DMS114 treated with DMSO at 0.1 percent for 48 hours (cell line): ENCODE results near the gene METAP1D.
A peak's percentile ranks its signal among the peaks of the same experiment; 100 is the strongest.

ENCODE experiments used
- DNase-seq: peaks from one replicate; lab custom pipeline; 2025; ENCODE audit not compliant: unreplicated experiment; lab: John Stamatoyannopoulos, UW

METAP1D gene

GRCh38 chr2:172079416-172079815, 79.7 kb downstream of the METAP1D start:
- no peak for DNase-seq

GRCh38 chr2:172079838-172080640, 80.3 kb downstream of the METAP1D start:
- DNase-seq = no peak

- no peak for DNase-seq
Measured at GRCh38 chr2:172080641-172081220, 81.0 kb downstream of the METAP1D start.

GRCh38 chr2:172081221-172082022, 81.7 kb downstream of the METAP1D start:
- no peak for DNase-seq

DNA sequence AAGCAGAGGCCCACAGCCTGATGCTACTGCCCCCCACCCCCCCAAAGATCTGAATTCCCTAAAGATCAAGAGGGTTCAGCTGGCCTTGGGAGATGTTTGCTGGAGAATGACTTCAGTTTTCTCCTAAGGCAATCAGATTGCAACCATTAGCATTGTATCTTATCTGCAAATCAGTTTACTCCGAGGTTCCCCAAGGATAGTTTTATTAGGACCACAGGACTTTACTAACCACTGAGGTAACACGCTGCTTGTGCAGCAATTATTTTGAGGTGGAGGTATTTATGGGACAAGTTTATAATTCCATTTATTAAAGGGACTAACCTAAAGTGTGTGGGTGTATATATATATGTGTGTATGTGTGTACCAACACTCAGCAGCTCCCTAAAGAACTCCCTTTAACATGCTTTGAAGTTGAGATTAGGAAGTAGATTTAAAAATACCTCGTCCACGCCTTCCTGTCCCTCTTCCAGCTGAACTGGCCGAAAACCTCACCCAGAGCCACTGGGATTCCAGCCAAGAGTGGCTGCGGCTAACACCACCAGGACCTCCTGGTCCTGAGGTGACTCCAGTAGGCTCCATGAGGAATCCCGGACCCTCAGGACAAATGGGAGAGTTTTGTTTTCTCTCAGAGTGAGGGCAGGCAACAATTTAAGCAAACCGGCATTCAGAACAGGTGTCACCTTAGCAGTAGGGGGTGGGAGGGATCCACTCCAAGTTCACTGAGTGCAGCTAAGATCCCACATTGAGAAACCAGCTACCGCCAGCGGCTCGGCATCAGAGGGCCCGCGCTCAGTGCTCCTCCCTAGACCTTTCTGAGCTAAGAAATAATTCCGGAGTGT, 82.6 kb downstream of the METAP1D start:
- DNase-seq = no peak

GRCh38 chr2:172082944-172083627, 83.3 kb downstream of the METAP1D start:
- no peak for DNase-seq

- no peak for DNase-seq
Measured at GRCh38 chr2:172083628-172084394, 84.1 kb downstream of the METAP1D start.

GRCh38 chr2:172084395-172084644, 84.6 kb downstream of the METAP1D start:
- DNase-seq = no peak

- peak; percentile 87 for DNase-seq
Measured at GRCh38 chr2:172084645-172085459, 85.1 kb downstream of the METAP1D start.

DNA sequence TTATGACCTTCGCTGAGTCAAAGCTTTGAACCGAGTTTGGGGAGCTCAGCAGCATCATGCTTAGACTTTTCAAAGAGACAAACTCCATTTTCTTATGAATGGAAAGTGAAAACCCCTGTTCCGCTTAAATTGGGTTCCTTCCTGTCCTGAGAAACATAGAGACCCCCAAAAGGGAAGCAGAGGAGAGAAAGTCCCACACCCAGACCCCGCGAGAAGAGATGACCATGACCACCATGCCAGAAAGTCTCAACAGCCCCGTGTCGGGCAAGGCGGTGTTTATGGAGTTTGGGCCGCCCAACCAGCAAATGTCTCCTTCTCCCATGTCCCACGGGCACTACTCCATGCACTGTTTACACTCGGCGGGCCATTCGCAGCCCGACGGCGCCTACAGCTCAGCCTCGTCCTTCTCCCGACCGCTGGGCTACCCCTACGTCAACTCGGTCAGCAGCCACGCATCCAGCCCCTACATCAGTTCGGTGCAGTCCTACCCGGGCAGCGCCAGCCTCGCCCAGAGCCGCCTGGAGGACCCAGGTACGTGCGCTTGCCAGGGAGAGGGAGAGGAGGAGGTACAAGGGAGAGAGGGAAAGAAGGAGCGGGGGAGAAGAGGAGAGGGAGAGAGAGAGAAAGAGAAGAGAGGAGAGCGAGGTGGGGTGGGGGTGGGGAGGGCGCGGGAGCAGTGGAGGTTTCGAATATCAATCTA, 85.9 kb downstream of the METAP1D start, which contains the start of gene DLX1:
Gene DLX1, plus strand, starts transcription at position 48 of the 700 bp plus-strand sequence. Its CDS starts 171 bp downstream, at position 219.
- peak; percentile 87 for DNase-seq

- peak; percentile 5 for DNase-seq
Measured at GRCh38 chr2:172086241-172087206, 86.8 kb downstream of the METAP1D start.

- DNase-seq = no peak
Measured at GRCh38 chr2:172087207-172087779, 87.5 kb downstream of the METAP1D start.

DNA sequence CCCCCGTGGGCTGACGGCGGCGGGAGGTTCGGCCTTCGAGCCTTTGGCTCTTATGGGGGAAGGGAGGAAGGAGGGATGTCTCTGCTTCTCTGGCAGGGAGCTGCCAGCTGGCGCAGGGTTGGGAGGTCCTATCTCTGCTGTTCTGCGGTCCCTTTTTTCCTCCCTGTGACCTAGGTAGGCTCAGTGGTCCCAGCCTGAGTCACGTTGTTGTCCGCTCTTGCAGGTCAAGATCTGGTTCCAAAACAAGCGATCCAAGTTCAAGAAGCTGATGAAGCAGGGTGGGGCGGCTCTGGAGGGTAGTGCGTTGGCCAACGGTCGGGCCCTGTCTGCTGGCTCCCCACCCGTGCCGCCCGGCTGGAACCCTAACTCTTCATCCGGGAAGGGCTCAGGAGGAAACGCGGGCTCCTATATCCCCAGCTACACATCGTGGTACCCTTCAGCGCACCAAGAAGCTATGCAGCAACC, 88.1 kb downstream of the METAP1D start:
- no peak for DNase-seq

DNA sequence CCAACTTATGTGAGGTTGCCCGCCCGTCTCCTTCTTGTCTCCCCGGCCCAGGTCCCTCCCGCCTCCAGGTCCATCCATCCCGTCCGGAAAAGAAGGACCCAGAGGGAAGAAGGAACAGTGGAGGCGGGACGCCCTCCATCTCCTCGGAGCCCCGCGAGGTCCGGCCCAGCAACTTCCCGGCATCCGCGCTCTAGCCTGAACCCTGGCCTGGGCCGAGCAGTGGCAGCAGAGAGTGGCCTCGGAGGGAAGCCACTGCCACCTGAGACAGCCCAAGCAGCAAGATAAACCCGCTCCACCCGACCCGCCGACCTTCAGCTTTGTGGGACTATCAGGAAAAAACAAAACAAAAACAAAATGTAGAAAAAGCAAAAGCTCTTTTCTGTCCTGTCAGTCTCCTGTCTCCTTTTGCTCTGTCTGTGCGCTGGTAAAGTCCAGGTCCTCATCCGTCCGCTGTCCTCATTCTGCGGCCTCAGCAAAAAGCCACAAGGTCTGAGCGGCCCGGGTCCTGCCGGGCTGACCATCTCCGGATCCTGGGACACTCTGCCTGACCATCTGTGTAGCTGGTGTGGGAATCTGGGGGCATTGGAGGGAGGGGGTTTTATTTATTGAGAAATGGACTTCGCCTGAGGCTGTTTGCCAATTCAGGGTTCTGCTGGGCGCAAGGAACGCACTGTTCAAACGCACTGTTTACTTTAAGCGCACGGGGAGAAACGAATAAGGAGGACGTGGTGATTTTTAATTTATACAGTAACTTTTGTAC, 88.7 kb downstream of the METAP1D start:
- no peak for DNase-seq

GRCh38 chr2:172089005-172089504, 89.3 kb downstream of the METAP1D start:
- no peak for DNase-seq

DNA sequence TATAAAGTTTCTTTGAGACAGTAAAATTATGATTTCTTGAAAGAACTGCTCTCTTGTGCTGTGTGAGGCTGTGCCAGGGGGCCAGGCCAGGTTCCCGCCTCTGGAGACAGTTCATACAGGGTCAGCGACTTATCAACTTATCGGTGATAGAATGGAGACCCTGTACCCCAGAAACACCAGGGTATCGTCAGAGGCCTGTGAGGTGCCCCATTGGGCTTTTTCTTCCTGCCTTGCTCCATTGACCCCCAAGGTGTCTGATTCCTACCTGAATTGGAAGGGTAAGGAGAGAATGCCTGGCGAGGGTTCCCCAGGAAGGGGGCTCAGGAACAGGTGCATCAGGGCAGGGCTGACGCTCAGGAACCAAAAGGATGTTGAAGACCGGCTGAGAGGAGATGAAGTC, 89.9 kb downstream of the METAP1D start:
- DNase-seq = no peak
